Measurements from ENCODE around the gene ZFC3H1. TPM values are rescaled to one million over a fixed set of nuclear protein-coding genes. Genes with fewer than 3 reads are reported as not detected.
"Not testable (repeated sequence)": the region's sequence is repeated elsewhere in the genome, so short reads cannot be mapped to it uniquely, and the experiment has no call there.

ZFC3H1 gene
- total RNA-seq, 1 experiment from 2014 or later: 37.1 TPM

GRCh38 chr12:71688961-71689570 lies 25.4 kb upstream of the ZFC3H1 start:
- ChIA-PET CTCF (no interaction called here), RAD21 (ENCODE audit: low non-redundant PET in 1 of 2, low total read pairs in 2 of 2, uncharacterized antibody in 2 of 2, unreplicated experiment in 2 of 2) (no interaction called here), POLR2A (no interaction called here)
- peaks cover 0 to 18% of the 10 kb centered on the region in 2 experiments; a peak in 2 of 4 replicates for H3K4me1 ChIP-seq (ENCODE audit: control insufficient read depth in 1 of 2, insufficient read depth in 2 of 2, low read length in 2 of 2)
- H3K27ac ChIP-seq (ENCODE audit: low read depth, low read length): no peak overlapping the region
- H4K20me1 ChIP-seq (ENCODE audit: insufficient read depth): no peaks in the 10 kb centered on the region
- BruUV-seq (replicated peaks): no TSS peak
- H3K4me3 ChIP-seq (replicated peaks in 1 of 2; ENCODE audit: low read depth in 1 of 2, low read length in 2 of 2): no peak overlapping the region
- no peaks in the 10 kb centered on the region for H3K9me2 ChIP-seq (ENCODE audit: insufficient read depth)
- H3K9ac ChIP-seq (ENCODE audit: low read length): no peak overlapping the region
- H2AFZ ChIP-seq (ENCODE audit: low read depth, low read length, poor library complexity, severe bottlenecking): no peak overlapping the region
- H3K9me3 ChIP-seq (ENCODE audit: control insufficient read depth in 1 of 2, insufficient read depth in 1 of 2, low read depth in 1 of 2, low read length in 2 of 2): no peaks in the 10 kb centered on the region
- H3K36me3 ChIP-seq (ENCODE audit: control insufficient read depth in 1 of 2, insufficient read depth in 2 of 2, low read length in 2 of 2): no peaks in the 10 kb centered on the region
- intact Hi-C loops (cut with micrococcal nuclease): no loop called here
- no peak for DNase-seq (ENCODE audit: low read depth, low spot score)
- H3K27me3 ChIP-seq (ENCODE audit: insufficient read depth, low read length): no peaks in the 10 kb centered on the region
- no peaks in the 10 kb centered on the region for H3K79me2 ChIP-seq (ENCODE audit: insufficient read depth, low read length)
- no peak for TF ChIP-seq ELF1 (IDR thresholded peaks at IDR 0.05; ENCODE audit: borderline replicate concordance, low read depth)
- no peak for TF ChIP-seq ZNF274 (IDR thresholded peaks at IDR 0.05; ENCODE audit: low read depth, low read length)
- TF ChIP-seq ZFX (IDR thresholded peaks at IDR 0.05): no peak
- no peak for TF ChIP-seq SP1 (IDR thresholded peaks at IDR 0.05; ENCODE audit: low read depth)
- TF ChIP-seq SIN3A (IDR thresholded peaks at IDR 0.05; ENCODE audit: low read depth): no peak
- ATAC-seq: no peak
- H3K4me2 ChIP-seq (ENCODE audit: low read length): no peak overlapping the region

DNA sequence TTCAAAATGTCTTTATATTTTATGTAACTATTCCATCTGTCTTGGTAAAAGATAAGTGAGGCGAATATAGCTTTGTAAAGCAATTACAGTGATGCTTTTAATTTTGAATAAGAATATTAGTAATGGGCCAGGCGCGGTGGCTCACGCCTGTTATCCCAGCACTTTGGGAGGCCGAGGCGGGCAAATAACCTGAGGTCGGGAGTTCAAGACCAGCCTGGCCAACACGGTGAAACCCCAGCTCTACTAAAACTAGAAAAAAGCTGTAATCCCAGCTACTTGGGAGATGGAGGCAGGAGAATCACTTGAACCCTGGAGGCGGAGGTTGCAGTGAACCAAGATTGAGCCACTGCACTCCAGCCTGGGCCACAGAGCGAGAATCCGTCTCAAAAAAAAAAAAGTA lies 23.5 kb upstream of the ZFC3H1 start:
- RAD21 ChIA-PET (ENCODE audit: low non-redundant PET in 1 of 2, low total read pairs in 2 of 2, uncharacterized antibody in 2 of 2, unreplicated experiment in 2 of 2); BruUV-seq (replicated peaks); H3K9ac ChIP-seq (ENCODE audit: low read length): not testable (repeated sequence)

More for the DNA sequence above, 23.5 kb upstream of the ZFC3H1 start:
- CTCF ChIA-PET; H4K20me1 ChIP-seq (ENCODE audit: insufficient read depth); H3K27ac ChIP-seq (ENCODE audit: low read depth, low read length); H3K36me3 ChIP-seq (ENCODE audit: control insufficient read depth in 1 of 2, insufficient read depth in 2 of 2, low read length in 2 of 2); POLR2A ChIA-PET; H2AFZ ChIP-seq (ENCODE audit: low read depth, low read length, poor library complexity, severe bottlenecking); H3K9me2 ChIP-seq (ENCODE audit: insufficient read depth); ATAC-seq; H3K9me3 ChIP-seq (ENCODE audit: control insufficient read depth in 1 of 2, insufficient read depth in 1 of 2, low read depth in 1 of 2, low read length in 2 of 2); DNase-seq (ENCODE audit: low read depth, low spot score); intact Hi-C loops (cut with micrococcal nuclease); H3K27me3 ChIP-seq (ENCODE audit: insufficient read depth, low read length); H3K79me2 ChIP-seq (ENCODE audit: insufficient read depth, low read length): not testable (repeated sequence)
- peak overlapping the region; percentile 87 for H3K4me2 ChIP-seq (ENCODE audit: low read length)
- H3K4me3 ChIP-seq (replicated peaks in 1 of 2; ENCODE audit: low read depth in 1 of 2, low read length in 2 of 2): peak overlapping the region; percentile 61 to 69; a peak in 2 of 4 replicates
- peaks cover 0 to 19% of the 10 kb centered on the region in 2 experiments; a peak in 2 of 4 replicates for H3K4me1 ChIP-seq (ENCODE audit: control insufficient read depth in 1 of 2, insufficient read depth in 2 of 2, low read length in 2 of 2)

Data from HCT116 (cell line).